ENCODE results near the gene TMEM207. TPM values are rescaled to one million over a fixed set of nuclear protein-coding genes. Genes with fewer than 3 reads are reported as not detected.

Gene TMEM207
- total and polyA plus RNA-seq, 3 experiments from 2014 or later = not detected

DNA sequence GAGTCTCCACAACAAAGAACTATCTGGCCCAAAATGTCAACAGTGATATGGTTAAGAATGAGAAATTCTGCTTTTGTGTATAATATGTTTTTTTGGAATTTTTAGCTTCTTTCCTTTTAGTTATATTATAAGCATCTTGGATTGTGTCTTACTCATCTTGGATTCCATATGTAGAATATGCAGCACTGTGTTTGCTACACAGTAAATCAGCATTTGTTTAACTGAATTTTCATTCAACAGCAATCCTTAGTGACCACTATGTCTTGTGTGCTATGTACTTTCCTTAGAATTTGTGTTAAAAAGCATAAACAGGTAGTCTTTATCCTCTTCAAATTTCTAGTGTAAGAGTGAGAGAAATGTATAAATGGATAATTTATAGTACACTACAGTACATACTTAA lies 18.2 kb upstream of the TMEM207 start:
- H3K36me3 Mint-ChIP-seq = peaks cover 0 to 8% (median 0%) of the 10 kb centered on the region in 3 donors
- H3K4me3 Mint-ChIP-seq = no peak overlapping the region
- H3K27ac Mint-ChIP-seq = no peak overlapping the region

DNA sequence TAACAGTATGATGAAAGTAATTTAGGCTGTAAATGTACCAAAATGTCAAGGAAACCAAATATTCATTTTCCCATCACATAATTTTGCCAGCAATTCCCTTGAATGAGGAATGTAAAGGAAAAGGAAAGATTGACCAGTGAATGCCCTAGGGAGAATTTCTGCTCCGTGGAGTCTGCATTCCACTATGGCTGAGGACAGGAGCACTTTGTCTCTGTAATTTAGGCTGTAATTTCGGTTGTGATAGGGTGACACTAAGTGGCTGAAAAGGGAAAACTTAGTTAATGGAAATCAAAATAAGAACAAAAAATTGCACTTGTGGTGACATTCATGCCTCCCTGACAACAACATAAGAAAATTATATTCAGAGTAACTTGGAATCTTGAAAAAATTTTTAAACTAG lies 8.3 kb upstream of the TMEM207 start:
- ChIA-PET CTCF (no interaction called here), POLR2A (no interaction called here)
- Mint-ChIP-seq H3K9me3 (no peaks in the 10 kb centered on the region), H3K4me1 (no peaks in the 10 kb centered on the region), H3K4me3 (no peak overlapping the region), H3K27ac (no peak overlapping the region), H3K27me3 (peaks cover 5 to 8% of the 10 kb centered on the region in 2 donors), H3K36me3 (no peaks in the 10 kb centered on the region)
- H3K9me3 ChIP-seq (ENCODE audit: low read length) = no peaks in the 10 kb centered on the region
- H3K27me3 ChIP-seq (ENCODE audit: insufficient read depth, low read length, poor library complexity, severe bottlenecking) = no peaks in the 10 kb centered on the region
- no peak overlapping the region for H3K4me3 ChIP-seq (ENCODE audit: low read length)
- H3K4me1 ChIP-seq (ENCODE audit: insufficient read depth, low read length) = no peaks in the 10 kb centered on the region
- H3K27ac ChIP-seq (ENCODE audit: low read depth, low read length) = no peak overlapping the region
- no peaks in the 10 kb centered on the region for H3K36me3 ChIP-seq (ENCODE audit: insufficient read depth, low read length)
- no peak for DNase-seq

More for the DNA sequence above, 18.2 kb upstream of the TMEM207 start:
- Histone ChIP-seq H3K27me3 (ENCODE audit: insufficient read depth, low read length, poor library complexity, severe bottlenecking) (peaks cover 3% of the 10 kb centered on the region), H3K36me3 (ENCODE audit: insufficient read depth, low read length) (no peaks in the 10 kb centered on the region), H3K4me3 (ENCODE audit: low read length) (no peak overlapping the region), H3K4me1 (ENCODE audit: insufficient read depth, low read length) (no peaks in the 10 kb centered on the region), H3K27ac (ENCODE audit: low read depth, low read length) (no peak overlapping the region), H3K9me3 (ENCODE audit: low read length) (no peaks in the 10 kb centered on the region)
- H3K27me3 Mint-ChIP-seq = peaks cover 6 to 30% of the 10 kb centered on the region in 2 donors
- ChIA-PET POLR2A (no interaction called here), CTCF (no interaction called here)
- DNase-seq = no peak
- H3K9me3 Mint-ChIP-seq = peaks cover 10 to 20% (median 17%) of the 10 kb centered on the region in 5 donors
- no peaks in the 10 kb centered on the region for H3K4me1 Mint-ChIP-seq

DNA sequence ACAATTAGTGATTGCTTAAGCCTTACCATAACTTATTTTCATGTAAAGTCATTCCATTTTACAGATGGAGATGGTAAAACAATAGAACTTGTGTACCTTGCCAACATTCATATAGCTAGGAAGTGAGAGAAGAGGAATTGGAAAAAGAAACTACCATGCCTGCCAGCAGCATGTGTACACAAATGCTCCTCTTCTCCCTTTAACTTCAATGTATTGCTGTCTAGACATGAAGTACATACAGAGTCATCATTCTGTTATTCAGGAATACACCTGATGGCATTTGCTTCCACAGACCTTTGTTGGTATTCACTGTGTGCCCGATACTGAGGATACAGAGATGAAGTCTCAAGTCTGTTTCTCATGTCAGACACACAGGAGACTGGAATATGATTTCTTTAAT lies 7.1 kb upstream of the TMEM207 start:
- CTCF ChIA-PET = no interaction called here
- Mint-ChIP-seq H3K4me1 (no peaks in the 10 kb centered on the region), H3K4me3 (no peak overlapping the region), H3K9me3 (no peaks in the 10 kb centered on the region), H3K27me3 (peaks cover 3 to 5% of the 10 kb centered on the region in 2 donors), H3K36me3 (no peaks in the 10 kb centered on the region), H3K27ac (no peak overlapping the region)
- H3K27ac ChIP-seq (ENCODE audit: low read depth, low read length) = no peak overlapping the region
- no peaks in the 10 kb centered on the region for H3K36me3 ChIP-seq (ENCODE audit: insufficient read depth, low read length)
- H3K4me3 ChIP-seq (ENCODE audit: low read length) = no peak overlapping the region
- H3K27me3 ChIP-seq (ENCODE audit: insufficient read depth, low read length, poor library complexity, severe bottlenecking) = no peaks in the 10 kb centered on the region
- no peaks in the 10 kb centered on the region for H3K4me1 ChIP-seq (ENCODE audit: insufficient read depth, low read length)
- H3K9me3 ChIP-seq (ENCODE audit: low read length) = no peaks in the 10 kb centered on the region
- DNase-seq = no peak
- POLR2A ChIA-PET = no interaction called here

DNA sequence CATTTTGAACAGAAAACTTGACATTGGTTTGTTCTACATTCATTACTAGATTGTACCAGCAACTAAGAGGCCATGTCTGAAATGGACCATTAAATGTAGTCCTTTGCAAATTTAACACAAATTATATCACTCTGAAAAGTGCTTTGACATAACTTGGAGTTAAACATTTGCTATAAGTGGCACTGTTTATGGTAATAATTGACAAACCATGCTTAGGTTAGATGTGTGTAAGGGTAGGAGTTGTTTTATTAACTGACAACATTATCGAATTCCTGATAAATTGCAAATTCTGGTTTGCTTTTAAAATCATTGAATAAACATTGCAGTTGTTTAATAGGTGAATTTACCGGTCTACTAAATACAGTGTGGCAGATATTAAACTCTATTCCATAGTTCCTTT lies 6.1 kb upstream of the TMEM207 start:
- Histone ChIP-seq H3K27ac (ENCODE audit: low read depth, low read length) (no peak overlapping the region), H3K9me3 (ENCODE audit: low read length) (no peaks in the 10 kb centered on the region), H3K27me3 (ENCODE audit: insufficient read depth, low read length, poor library complexity, severe bottlenecking) (no peaks in the 10 kb centered on the region), H3K36me3 (ENCODE audit: insufficient read depth, low read length) (no peaks in the 10 kb centered on the region), H3K4me3 (ENCODE audit: low read length) (no peak overlapping the region), H3K4me1 (ENCODE audit: insufficient read depth, low read length) (no peaks in the 10 kb centered on the region)
- H3K36me3 Mint-ChIP-seq = no peaks in the 10 kb centered on the region
- no peak overlapping the region for H3K4me3 Mint-ChIP-seq
- H3K4me1 Mint-ChIP-seq = no peaks in the 10 kb centered on the region
- H3K27ac Mint-ChIP-seq = no peak overlapping the region
- no peak for DNase-seq
- H3K27me3 Mint-ChIP-seq = peaks cover 1 to 5% of the 10 kb centered on the region in 2 donors
- ChIA-PET CTCF (no interaction called here), POLR2A (no interaction called here)
- H3K9me3 Mint-ChIP-seq = no peaks in the 10 kb centered on the region

DNA sequence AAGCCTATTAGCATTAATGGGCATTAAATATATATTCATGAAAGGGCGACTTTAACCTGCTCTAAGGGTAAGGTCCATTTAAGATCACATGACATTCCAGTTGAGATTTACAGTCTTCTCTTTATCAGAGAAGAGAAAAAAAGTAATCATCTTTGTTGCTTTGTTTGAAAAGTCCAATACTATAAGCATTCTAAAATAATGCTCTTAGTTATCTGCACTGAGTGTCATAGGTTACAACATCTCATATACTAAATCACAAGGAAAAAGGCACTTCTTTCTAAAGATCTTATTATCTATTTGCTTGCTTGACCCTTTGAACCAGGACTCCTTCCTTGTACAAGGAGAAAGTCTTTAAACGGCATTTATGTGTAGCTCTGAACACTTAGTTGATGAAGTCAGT lies 1.4 kb downstream of the TMEM207 start:
- Mint-ChIP-seq H3K27me3 (peaks cover 0 to 3% of the 10 kb centered on the region in 2 donors), H3K4me1 (peaks cover 8 to 10% (median 9%) of the 10 kb centered on the region in 3 donors), H3K27ac (no peak overlapping the region), H3K36me3 (no peaks in the 10 kb centered on the region), H3K9me3 (no peaks in the 10 kb centered on the region), H3K4me3 (no peak overlapping the region)
- Histone ChIP-seq H3K27ac (ENCODE audit: low read depth, low read length) (no peak overlapping the region), H3K27me3 (ENCODE audit: insufficient read depth, low read length, poor library complexity, severe bottlenecking) (no peaks in the 10 kb centered on the region), H3K36me3 (ENCODE audit: insufficient read depth, low read length) (no peaks in the 10 kb centered on the region), H3K4me3 (ENCODE audit: low read length) (no peak overlapping the region), H3K9me3 (ENCODE audit: low read length) (no peaks in the 10 kb centered on the region), H3K4me1 (ENCODE audit: insufficient read depth, low read length) (no peaks in the 10 kb centered on the region)
- no peak for DNase-seq
- ChIA-PET CTCF (no interaction called here), POLR2A (no interaction called here)

DNA sequence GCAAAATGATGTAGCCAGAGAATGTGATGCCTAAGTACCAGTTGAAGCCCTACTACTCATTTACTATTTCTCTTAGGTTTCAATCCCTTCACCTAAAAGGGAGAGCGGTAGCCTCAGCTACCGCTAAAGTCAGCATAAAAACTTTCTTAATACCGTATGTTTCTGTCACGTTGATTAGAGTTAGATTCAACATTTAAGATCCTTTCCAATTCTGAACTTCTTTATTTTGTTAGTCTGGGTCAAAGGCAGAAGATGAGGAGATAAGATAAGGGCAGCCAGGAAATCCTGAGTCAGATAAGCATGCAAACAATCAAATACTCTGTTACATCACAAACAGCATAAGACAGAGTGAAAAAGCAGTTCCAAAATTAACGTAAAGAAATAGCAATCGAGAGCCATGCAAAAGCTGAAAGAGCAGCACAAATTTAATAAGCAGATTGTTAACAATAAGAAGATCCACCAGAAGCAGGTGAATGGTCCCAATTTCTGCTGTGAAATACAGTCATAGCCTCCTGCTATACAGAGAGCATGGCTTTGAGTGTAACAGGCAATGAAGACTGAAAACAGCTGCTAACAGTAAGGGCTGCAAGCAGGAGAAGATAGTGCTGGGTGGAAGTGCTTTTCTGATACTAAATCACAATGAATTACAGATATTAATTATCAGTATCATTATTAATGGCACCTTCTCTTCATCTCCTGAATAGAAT lies 3.0 kb downstream of the TMEM207 start:
- Histone ChIP-seq H3K9me3 (ENCODE audit: low read length) (no peaks in the 10 kb centered on the region), H3K4me1 (ENCODE audit: insufficient read depth, low read length) (no peaks in the 10 kb centered on the region), H3K27me3 (ENCODE audit: insufficient read depth, low read length, poor library complexity, severe bottlenecking) (no peaks in the 10 kb centered on the region), H3K4me3 (ENCODE audit: low read length) (no peak overlapping the region), H3K36me3 (ENCODE audit: insufficient read depth, low read length) (no peaks in the 10 kb centered on the region), H3K27ac (ENCODE audit: low read depth, low read length) (no peak overlapping the region)
- no peaks in the 10 kb centered on the region for H3K9me3 Mint-ChIP-seq
- ChIA-PET CTCF (no interaction called here), POLR2A (no interaction called here)
- peak overlapping the region in 5 of 8 donors; percentile 5 to 51 (median 43) for H3K27ac Mint-ChIP-seq
- H3K4me1 Mint-ChIP-seq = peaks cover 8 to 10% (median 9%) of the 10 kb centered on the region in 3 donors
- no peak for DNase-seq
- H3K27me3 Mint-ChIP-seq = peaks cover 0 to 3% of the 10 kb centered on the region in 2 donors
- no peaks in the 10 kb centered on the region for H3K36me3 Mint-ChIP-seq
- H3K4me3 Mint-ChIP-seq = peak overlapping the region in 5 of 7 donors; percentile 12 to 25 (median 13)

DNA sequence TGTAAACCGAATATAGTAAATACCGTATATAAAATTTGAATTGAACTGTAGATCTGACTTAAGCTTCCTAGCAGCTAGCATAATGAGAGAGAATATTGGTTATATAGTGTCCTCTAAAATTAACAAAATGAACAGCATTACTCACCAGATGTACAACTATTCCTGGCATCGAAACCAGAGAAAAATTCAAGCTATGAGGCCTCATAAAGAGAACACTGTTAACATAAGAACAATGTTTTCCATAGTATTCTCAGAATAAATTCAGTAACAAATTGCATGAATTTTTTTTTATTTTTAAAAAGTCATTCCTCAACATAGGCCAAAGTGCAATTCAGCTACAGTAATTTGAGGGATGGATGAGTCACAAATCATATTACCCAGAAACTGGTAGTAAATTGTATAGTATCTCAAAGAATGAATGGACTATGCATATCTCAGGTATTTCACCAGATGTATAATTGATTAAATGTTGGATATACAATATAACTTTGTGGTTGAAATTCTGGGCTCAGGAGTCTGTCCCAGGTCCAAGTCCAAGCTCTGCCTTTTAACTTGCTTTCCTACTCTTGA lies 5.0 kb downstream of the TMEM207 start:
- no peak overlapping the region for H3K27ac Mint-ChIP-seq
- Histone ChIP-seq H3K4me3 (ENCODE audit: low read length) (no peak overlapping the region), H3K27me3 (ENCODE audit: insufficient read depth, low read length, poor library complexity, severe bottlenecking) (no peaks in the 10 kb centered on the region), H3K27ac (ENCODE audit: low read depth, low read length) (no peak overlapping the region), H3K36me3 (ENCODE audit: insufficient read depth, low read length) (no peaks in the 10 kb centered on the region), H3K4me1 (ENCODE audit: insufficient read depth, low read length) (no peaks in the 10 kb centered on the region), H3K9me3 (ENCODE audit: low read length) (no peaks in the 10 kb centered on the region)
- CTCF ChIA-PET = no interaction called here
- H3K4me3 Mint-ChIP-seq = no peak overlapping the region
- H3K9me3 Mint-ChIP-seq = no peaks in the 10 kb centered on the region
- peaks cover 0 to 5% of the 10 kb centered on the region in 2 donors for H3K27me3 Mint-ChIP-seq
- no peak for DNase-seq
- H3K4me1 Mint-ChIP-seq = peaks cover 8 to 10% (median 9%) of the 10 kb centered on the region in 3 donors
- POLR2A ChIA-PET = no interaction called here
- no peaks in the 10 kb centered on the region for H3K36me3 Mint-ChIP-seq

DNA sequence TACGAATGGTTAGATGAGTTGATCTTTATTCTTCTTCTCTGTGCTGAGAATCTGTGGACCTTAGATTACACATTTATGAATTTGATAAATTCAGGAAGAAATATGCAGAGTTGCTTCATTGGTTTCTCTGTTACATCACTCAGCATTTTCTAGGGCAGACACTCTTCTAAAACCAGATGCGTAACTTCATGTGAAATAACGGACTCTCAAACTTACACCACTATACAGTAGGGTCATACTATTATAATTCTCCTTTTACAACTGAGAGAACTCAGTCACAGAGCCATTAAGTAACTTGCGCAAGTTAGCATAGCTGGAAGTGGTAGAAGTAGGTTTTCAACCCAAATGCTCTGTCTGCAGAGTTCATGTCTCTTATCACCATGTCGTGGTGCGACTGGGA lies 5.7 kb downstream of the TMEM207 start:
- H3K27me3 ChIP-seq (ENCODE audit: insufficient read depth, low read length, poor library complexity, severe bottlenecking) = no peaks in the 10 kb centered on the region
- H3K36me3 Mint-ChIP-seq = no peaks in the 10 kb centered on the region
- H3K27me3 Mint-ChIP-seq = peaks cover 5 to 10% of the 10 kb centered on the region in 2 donors

More for the DNA sequence above, 5.7 kb downstream of the TMEM207 start:
- H3K4me1 ChIP-seq (ENCODE audit: insufficient read depth, low read length) = no peaks in the 10 kb centered on the region
- ChIA-PET CTCF (no interaction called here), POLR2A (no interaction called here)
- H3K27ac ChIP-seq (ENCODE audit: low read depth, low read length) = no peak overlapping the region
- peaks cover 8 to 10% (median 9%) of the 10 kb centered on the region in 3 donors for H3K4me1 Mint-ChIP-seq
- no peaks in the 10 kb centered on the region for H3K9me3 ChIP-seq (ENCODE audit: low read length)
- H3K36me3 ChIP-seq (ENCODE audit: insufficient read depth, low read length) = no peaks in the 10 kb centered on the region
- H3K4me3 ChIP-seq (ENCODE audit: low read length) = no peak overlapping the region
- DNase-seq = no peak
- no peak overlapping the region for H3K27ac Mint-ChIP-seq
- H3K4me3 Mint-ChIP-seq = no peak overlapping the region
- no peaks in the 10 kb centered on the region for H3K9me3 Mint-ChIP-seq
